IMR-90 (cell line): Measurements from ENCODE around the gene TRIM38. TPM values are rescaled to one million over a fixed set of nuclear protein-coding genes. Genes with fewer than 3 reads are reported as not detected.
A peak's percentile ranks its signal among the peaks of the same experiment; 100 is the strongest.

Source experiments
- ATAC-seq: fragments of 200-7000 bp; cut with Tn5 transposase; 2 replicates; pipeline ENCODE4 v1.9.1; 2020; ENCODE audit warnings: low read depth, mild to moderate bottlenecking, moderate library complexity
- BruUV-seq: library from RNA; stranded (reverse); fragments of 400-500 nt; replicated peaks from 2 replicates; lab custom pipeline; 2021; lab: Mats Ljungman, UMichigan
- CTCF ChIA-PET: fragments of 300-600 bp; formaldehyde crosslinking; extraction: SDS; loops from one replicate; lab custom pipeline; 2021; ENCODE audit warnings: antibody characterized with exemption; lab: Yijun Ruan, JAX
- POLR2A ChIA-PET: fragments of 300-600 bp; sonication (Branson Sonifier 250); formaldehyde crosslinking; loops from one replicate; lab custom pipeline; 2022; ENCODE audit warnings: antibody characterized with exemption; ENCODE audit not compliant: unreplicated experiment; lab: Charles Lee
- DNase-seq: peaks from one replicate; pipeline ENCODE4 v3.0.0; 2013
- H2AFZ ChIP-seq: replicated peaks from 2 replicates; pipeline ENCODE3; 2013; ENCODE audit warnings: low read length, mild to moderate bottlenecking; ENCODE audit not compliant: poor library complexity
- H2AK5ac ChIP-seq: 2 replicates; pipeline ENCODE4 v1.6.1; 2013; ENCODE audit warnings: low read depth, low read length, inconsistent platforms
- H2AK9ac ChIP-seq: replicated peaks from 2 replicates; pipeline ENCODE3; 2013; ENCODE audit warnings: mild to moderate bottlenecking, low read depth, low read length, moderate library complexity; ENCODE audit not compliant: poor library complexity
- H2BK120ac ChIP-seq: 2 replicates; pipeline ENCODE4 v1.6.1; 2013; ENCODE audit warnings: low read depth, low read length, inconsistent platforms
- H2BK15ac ChIP-seq: 3 replicates; pipeline ENCODE4 v1.6.1; 2013; ENCODE audit warnings: low read depth, low read length, inconsistent platforms
- H2BK20ac ChIP-seq: 2 replicates; pipeline ENCODE4 v1.6.1; 2013; ENCODE audit warnings: low read depth, mild to moderate bottlenecking, inconsistent platforms, low read length, moderate library complexity
- H2BK5ac ChIP-seq: 2 replicates; pipeline ENCODE4 v1.6.1; 2013; ENCODE audit warnings: mild to moderate bottlenecking, low read depth, low read length, inconsistent platforms; ENCODE audit not compliant: poor library complexity, severe bottlenecking
- H3K14ac ChIP-seq: replicated peaks from 2 replicates; pipeline ENCODE4 v1.6.1; 2013; ENCODE audit warnings: low read depth, low read length, inconsistent platforms
- H3K18ac ChIP-seq: 2 replicates; pipeline ENCODE4 v1.6.1; 2013; ENCODE audit warnings: low read depth, low read length, control low read depth
- H3K23ac ChIP-seq: 2 replicates; pipeline ENCODE4 v1.6.1; 2013; ENCODE audit warnings: low read depth, low read length, inconsistent platforms
- H3K27ac ChIP-seq: 2 replicates; pipeline ENCODE4 v1.5.1; 2013; ENCODE audit warnings: mild to moderate bottlenecking, control low read depth, low read length; ENCODE audit not compliant: insufficient read depth
- H3K27me3 ChIP-seq: 2 replicates; pipeline ENCODE4 v1.6.1; 2013; ENCODE audit warnings: low read length; ENCODE audit not compliant: control insufficient read depth, insufficient read depth
- H3K36me3 ChIP-seq: 2 replicates; pipeline ENCODE4 v1.6.1; 2013; ENCODE audit warnings: low read length, mixed read lengths; ENCODE audit not compliant: control insufficient read depth, insufficient read depth
- H3K4ac ChIP-seq: 2 replicates; pipeline ENCODE4 v1.6.1; 2013; ENCODE audit warnings: low read depth, low read length, inconsistent platforms
- H3K4me1 ChIP-seq: 2 replicates; pipeline ENCODE4 v1.6.1; 2013; ENCODE audit warnings: low read length, mixed read lengths; ENCODE audit not compliant: control insufficient read depth, insufficient read depth
- H3K4me2 ChIP-seq: 2 replicates; pipeline ENCODE4 v1.6.1; 2013; ENCODE audit warnings: low read depth, mild to moderate bottlenecking, control low read depth, low read length, moderate library complexity
- H3K4me3 ChIP-seq: 2 replicates; pipeline ENCODE4 v1.5.1; 2013; ENCODE audit warnings: low read depth, mild to moderate bottlenecking, control low read depth, low read length, moderate library complexity; ENCODE audit not compliant: insufficient read depth
- H3K56ac ChIP-seq: 2 replicates; pipeline ENCODE4 v1.6.1; 2013; ENCODE audit warnings: low read length, inconsistent platforms; ENCODE audit not compliant: insufficient read depth; ENCODE audit errors: extremely low read depth
- H3K79me1 ChIP-seq, 2 experiments: 2 replicates each; pipeline ENCODE4 v1.6.1; 2013; ENCODE audit warnings: low read length in 2 of 2, inconsistent platforms in 1 of 2, low read depth in 1 of 2
- H3K9ac ChIP-seq: 2 replicates; pipeline ENCODE4 v1.6.1; 2013; ENCODE audit warnings: low read depth, low read length, control low read depth
- H3K9me1 ChIP-seq: 2 replicates; pipeline ENCODE4 v1.6.1; 2013; ENCODE audit warnings: low read length, inconsistent platforms; ENCODE audit not compliant: insufficient read depth
- H3K9me3 ChIP-seq: 2 replicates; pipeline ENCODE4 v1.6.1; 2013; ENCODE audit warnings: low read length; ENCODE audit not compliant: control insufficient read depth, insufficient read depth
- H4K20me1 ChIP-seq: 2 replicates; pipeline ENCODE4 v1.6.1; 2013; ENCODE audit warnings: low read length, inconsistent platforms; ENCODE audit not compliant: insufficient read depth
- H4K5ac ChIP-seq: 2 replicates; pipeline ENCODE4 v1.6.1; 2013; ENCODE audit warnings: mild to moderate bottlenecking, low read depth, low read length, control low read depth
- H4K8ac ChIP-seq, 2 experiments: 2 replicates each; pipeline ENCODE4 v1.6.1; 2013; ENCODE audit warnings: low read depth in 2 of 2, low read length in 2 of 2, control low read depth in 1 of 2, inconsistent platforms in 1 of 2
- H4K91ac ChIP-seq: 2 replicates; pipeline ENCODE4 v1.6.1; 2013; ENCODE audit warnings: low read depth, low read length, inconsistent platforms; ENCODE audit not compliant: insufficient read depth
- BHLHE40 ChIP-seq: fragments of 150-350 bp; IDR thresholded peaks from 2 replicates; pipeline ENCODE4 v1.6.1; 2016; ENCODE audit warnings: mild to moderate bottlenecking, low read depth, low read length
- CEBPB ChIP-seq: IDR thresholded peaks from 2 replicates; pipeline ENCODE4 v1.6.1; 2012; ENCODE audit warnings: low read depth, low read length, improper control_type of control experiment
- ELK1 ChIP-seq: fragments of 150-350 bp; IDR thresholded peaks from 2 replicates; pipeline ENCODE4 v1.6.1; 2016; ENCODE audit warnings: low read depth, mild to moderate bottlenecking, low read length, moderate library complexity, borderline replicate concordance
- FOS ChIP-seq: fragments of 150-350 bp; IDR thresholded peaks from 2 replicates; pipeline ENCODE4 v1.6.1; 2016; ENCODE audit warnings: low read depth, low read length
- MAZ ChIP-seq: IDR thresholded peaks from 2 replicates; pipeline ENCODE4 v1.6.1; 2012; ENCODE audit warnings: low read depth, mild to moderate bottlenecking, low read length, improper control_type of control experiment, moderate library complexity, borderline replicate concordance
- WGBS, 2 experiments: methylation state at CpG; one replicate each; pipeline versions ENCODE4 v1.1.5 to v1.1.7; 2013; ENCODE audit warnings: missing lambda C conversion rate in 2 of 2; ENCODE audit not compliant: insufficient read length in 1 of 2; ENCODE audit errors: extremely low coverage in 2 of 2; 5-methylcytosine and 5-hydroxymethylcytosine counted together
- dilution Hi-C: fragments of 300-500 bp; cut with HindIII; formaldehyde crosslinking; loops from one replicate; pipeline ENCODE4 v1.14.3; 2018; ENCODE audit warnings: low sequenced_read_pairs; ENCODE audit not compliant: unreplicated experiment
- in situ Hi-C: fragments of 300-500 bp; cut with MboI; formaldehyde crosslinking; loops from 3 replicates; pipeline ENCODE4 v1.14.3; 2019; ENCODE audit warnings: low sequenced_read_pairs, inconsistent platforms, mixed read lengths
- intact Hi-C: fragments of 100-400 bp; cut with micrococcal nuclease; formaldehyde crosslinking; loops from 2 replicates; pipeline ENCODE4 v1.10.0; 2022
- microRNA-seq, 2 experiments: library from miRNA; stranded (forward) in 1 of 2; unstranded in 1 of 2; fragments of 10-50 nt in 1 of 2; fragments of <30 nt in 1 of 2; gene quantifications in 1 of 2; microRNA quantifications in 1 of 2; one replicate each; pipeline versions ENCODE3 to v1.1.0; 2013 to 2020; ENCODE audit not compliant: insufficient read depth in 1 of 2, insufficient read length in 1 of 2, unreplicated experiment in 1 of 2
- polyA plus RNA-seq, 3 experiments: library from polyadenylated mRNA; depleted of rRNA; stranded (reverse); fragments of >200 nt; gene quantifications; 2 replicates each; pipeline ENCODE4 v1.2.3, GENCODE V29; 2012; ENCODE audit warnings: low replicate concordance in 1 of 3
- small RNA-seq, 5 experiments: library from RNA; depleted of rRNA; stranded (forward); fragments of <200 nt; gene quantifications; one replicate each; pipeline ENCODE3, GENCODE V24; 2012
- total RNA-seq: library from RNA; depleted of rRNA; stranded (reverse); fragments of >200 nt; gene quantifications from 2 replicates; pipeline ENCODE4 v1.2.3, GENCODE V29; 2012; rRNA removed

TRIM38 gene
- total and polyA plus RNA-seq, 2 of the 4 experiments (the other 2 are of a cell fraction): 4.1 to 6.3 TPM

GRCh38 chr6:26034905-26035304 lies 72.3 kb downstream of the TRIM38 start:
- H2BK20ac ChIP-seq: 0 out of 2 replicates have a peak overlapping the region, but pooled peaks have one; percentile 35
- no peak overlapping the region for H2AFZ ChIP-seq
- no peak overlapping the region; the same call in 1 of the 2 replicates for H3K56ac ChIP-seq
- H4K5ac ChIP-seq: peak overlapping the region; percentile 21; the same call in 1 of the 2 replicates
- no peak overlapping the region for H3K4me2 ChIP-seq
- H3K4me1 ChIP-seq: no peaks in the 10 kb centered on the region
- peak overlapping the region; percentile 49 for H2BK120ac ChIP-seq
- H3K4ac ChIP-seq: peak overlapping the region; percentile 17; the same call in 1 of the 2 replicates
- ChIA-PET CTCF (no interaction called here), POLR2A (interaction anchor here (1.3 kb wide), 1 partner anchor 8 kb away, joined by 3 read pairs; a partner anchor contains a TSS)
- H3K9ac ChIP-seq: no peak overlapping the region
- H3K18ac ChIP-seq: peak overlapping the region; percentile 34; the same call in 1 of the 2 replicates
- H4K20me1 ChIP-seq: no peaks in the 10 kb centered on the region
- no peaks in the 10 kb centered on the region for H3K36me3 ChIP-seq
- TF ChIP-seq CEBPB (no peak), BHLHE40 (no peak), MAZ (no peak), FOS (no peak), ELK1 (no peak)
- 0 out of 2 replicates have a peak overlapping the region, but pooled peaks have one; percentile 10 for H3K14ac ChIP-seq
- no CpG with 5 or more reads among the region's 2 CpGs for WGBS, 2 experiments
- no peaks in the 10 kb centered on the region for H3K9me1 ChIP-seq
- H2AK9ac ChIP-seq: no peak overlapping the region
- intact Hi-C loops: loop anchor here (5.0 kb wide), 1 partner anchor 162 kb away; a partner anchor contains a TSS
- H3K27ac ChIP-seq: peak overlapping the region; percentile 20; the same call in 1 of the 2 replicates
- DNase-seq: no peak
- H2AK5ac ChIP-seq: no peak overlapping the region
- in situ Hi-C loops: loop anchor here (10.0 kb wide), 2 partner anchors 1100 to 1780 kb away; a partner anchor contains a TSS
- peak overlapping the region in 1 of 2 experiments; percentile 45; a peak in 2 of 4 replicates for H4K8ac ChIP-seq
- ATAC-seq: no peak
- no peak overlapping the region for H3K23ac ChIP-seq
- H4K91ac ChIP-seq: peak overlapping the region; percentile 6; the same call in 1 of the 2 replicates
- H3K4me3 ChIP-seq: no peak overlapping the region
- BruUV-seq: no TSS peak
- peak overlapping the region; percentile 83 for H2BK5ac ChIP-seq
- H2BK15ac ChIP-seq: no peak overlapping the region; the same call in 2 of the 3 replicates
- no peaks in the 10 kb centered on the region for H3K9me3 ChIP-seq
- no peaks in the 10 kb centered on the region for H3K27me3 ChIP-seq
- H3K79me1 ChIP-seq: no peaks in the 10 kb centered on the region
- dilution Hi-C loops: no loop called here

Small RNAs within 50 kb of the gene (microRNA-seq; reads per million reads assigned to microRNA genes)
- gene HIST1H1PS2 (ENCODE audit: insufficient read depth, insufficient read length): not detected

Small RNAs within 50 kb of the gene (small RNA-seq; reads per million reads assigned to genes)
- 0 reads per million in 5 experiments for gene HIST1H1PS2

Other genes with a start within 250 kb of the TRIM38 start
- gene SLC17A4, start 208.1 kb upstream of the TRIM38 start, total RNA-seq: not detected in 2 replicates
- gene SLC17A4, start 208.1 kb upstream of the TRIM38 start, polyA plus RNA-seq (2012; rRNA removed): not detected in 2 replicates
- not detected in 2 replicates for gene SLC17A1, start 130.8 kb upstream of the TRIM38 start, total RNA-seq
- not detected in 2 replicates for gene SLC17A1, start 130.8 kb upstream of the TRIM38 start, polyA plus RNA-seq (2012; rRNA removed)
- gene SLC17A3, start 88.6 kb upstream of the TRIM38 start, total RNA-seq: not detected in 2 replicates
- gene SLC17A3, start 88.6 kb upstream of the TRIM38 start, polyA plus RNA-seq (2012; rRNA removed): not detected in 2 replicates
- not detected in 2 replicates for gene SLC17A2, start 32.1 kb upstream of the TRIM38 start, total RNA-seq
- not detected in 2 replicates for gene SLC17A2, start 32.1 kb upstream of the TRIM38 start, polyA plus RNA-seq (2012; rRNA removed)
- gene HFE, start 124.6 kb downstream of the TRIM38 start, total RNA-seq: 13.6 and 14.9 TPM in 2 replicates
- gene HFE, start 124.6 kb downstream of the TRIM38 start, polyA plus RNA-seq (2012; rRNA removed): 11.7 and 15.7 TPM in 2 replicates